ENCODE data around the gene ESYT2.

The ESYT2 gene

DNA sequence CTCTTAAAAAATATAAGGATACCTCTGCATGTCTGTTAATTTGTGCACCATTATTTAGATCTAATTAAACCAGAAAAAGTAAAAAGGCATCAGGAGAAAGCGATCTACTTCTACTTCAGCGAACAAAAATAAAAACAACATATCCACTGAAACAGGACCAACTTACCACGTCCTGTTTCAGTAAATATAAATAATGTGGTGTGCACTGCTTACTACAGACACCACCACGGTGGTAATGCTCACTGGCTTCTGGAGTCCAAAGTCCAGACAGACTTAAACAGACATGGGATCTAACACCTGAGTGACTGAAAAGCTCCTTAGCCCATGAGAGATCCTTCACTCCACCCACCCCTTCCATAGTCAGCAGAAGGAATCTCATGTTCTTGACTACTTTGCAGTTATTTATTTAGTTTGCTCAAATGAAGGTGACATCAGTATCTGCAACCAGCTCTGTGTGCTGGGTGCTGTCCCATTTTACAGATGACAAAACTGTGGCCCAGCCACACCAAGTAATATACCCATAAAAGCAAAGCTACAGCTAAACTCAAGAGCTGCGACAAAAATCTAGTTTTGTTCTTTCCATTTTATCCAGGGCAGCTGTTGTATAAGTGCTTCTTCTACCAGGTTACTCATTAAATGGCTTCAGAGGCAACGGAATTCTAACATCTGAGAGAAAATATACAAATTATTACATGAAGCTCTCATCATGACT, 62.6 kb downstream of the ESYT2 start:
- DNase-seq (ENCODE audit: low read depth), result no peak

- no peak for DNase-seq (ENCODE audit: low read depth)
Observed at GRCh38 chr7:158765020-158765419, 64.3 kb downstream of the ESYT2 start.

DNA sequence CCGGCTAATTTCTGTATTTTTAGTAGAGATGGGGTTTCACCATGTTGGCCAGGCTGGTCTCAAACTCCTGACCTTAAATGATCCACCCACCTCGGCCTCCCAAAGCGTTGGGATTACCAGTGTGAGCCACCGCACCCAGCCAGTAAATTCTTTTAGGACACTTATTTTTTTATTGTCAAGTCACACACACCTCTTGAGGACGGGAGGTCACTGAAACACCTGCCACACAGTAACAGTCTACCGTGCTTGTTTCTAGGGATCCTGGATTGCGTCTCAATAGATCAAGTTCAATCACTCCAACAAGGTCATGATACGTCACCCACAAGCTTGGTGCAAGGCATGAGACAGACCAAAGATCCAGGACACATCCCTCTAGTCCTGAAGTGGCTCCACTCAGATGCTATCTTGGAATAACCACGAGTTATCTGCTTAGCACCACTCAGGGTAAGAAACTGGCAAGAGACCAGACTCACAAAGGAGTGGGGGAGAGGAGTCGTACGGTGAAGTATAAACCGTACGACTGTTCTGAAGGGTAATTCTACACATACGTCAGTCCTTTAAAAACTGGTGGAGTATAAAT, 65.8 kb downstream of the ESYT2 start:
- DNase-seq (ENCODE audit: low read depth), result no peak

DNA sequence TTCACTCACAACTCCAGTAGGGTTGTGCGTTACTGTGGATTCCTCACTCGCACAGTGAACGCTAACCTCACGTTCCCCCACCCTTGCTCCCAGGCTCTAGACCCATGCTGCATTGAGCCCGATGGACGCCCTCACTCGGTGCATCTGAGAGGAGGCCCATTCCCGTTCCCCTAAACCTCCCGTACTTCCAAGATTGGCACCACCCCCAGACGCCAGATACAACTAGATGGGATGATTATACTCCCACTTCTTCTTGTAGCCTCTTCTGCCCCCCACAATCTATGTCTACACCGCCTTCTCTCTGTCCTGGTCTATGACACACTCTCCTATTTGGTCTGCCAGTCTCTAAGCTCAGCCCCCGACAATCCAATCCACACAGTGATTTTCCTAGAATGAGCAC, 67.4 kb downstream of the ESYT2 start:
- no peak for DNase-seq (ENCODE audit: low read depth)

GRCh38 chr7:158760936-158761335, 68.4 kb downstream of the ESYT2 start:
- no peak for DNase-seq (ENCODE audit: low read depth)

DNA sequence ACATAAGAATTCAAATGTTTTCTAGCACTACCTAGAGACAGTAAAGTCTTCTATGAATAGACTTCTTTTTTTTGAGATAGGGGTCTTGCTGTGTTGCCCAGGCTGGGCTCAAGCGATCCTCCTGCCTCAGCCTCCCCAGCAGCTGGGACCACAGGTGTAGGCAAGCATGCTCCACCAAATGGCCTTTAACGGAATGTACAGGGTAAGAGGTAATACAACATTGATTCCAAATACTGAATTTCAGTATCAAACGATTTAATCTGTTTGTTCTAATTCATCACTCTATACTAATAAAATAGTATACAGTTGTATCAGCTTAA, 68.9 kb downstream of the ESYT2 start:
- no peak for DNase-seq (ENCODE audit: low read depth)

- DNase-seq (ENCODE audit: low read depth), result no peak
Observed at GRCh38 chr7:158759749-158760444, 69.4 kb downstream of the ESYT2 start.

GRCh38 chr7:158759245-158759614, 70.1 kb downstream of the ESYT2 start:
- no peak for DNase-seq (ENCODE audit: low read depth)

- no peak for DNase-seq (ENCODE audit: low read depth)
Observed at GRCh38 chr7:158758586-158759244, 70.6 kb downstream of the ESYT2 start.

- no peak for DNase-seq (ENCODE audit: low read depth)
Observed at GRCh38 chr7:158757404-158757989, 71.8 kb downstream of the ESYT2 start.

- no peak for DNase-seq (ENCODE audit: low read depth)
Observed at GRCh38 chr7:158754746-158755444, 74.4 kb downstream of the ESYT2 start.

GRCh38 chr7:158753900-158754299, 75.4 kb downstream of the ESYT2 start:
- DNase-seq (ENCODE audit: low read depth), result no peak

DNA sequence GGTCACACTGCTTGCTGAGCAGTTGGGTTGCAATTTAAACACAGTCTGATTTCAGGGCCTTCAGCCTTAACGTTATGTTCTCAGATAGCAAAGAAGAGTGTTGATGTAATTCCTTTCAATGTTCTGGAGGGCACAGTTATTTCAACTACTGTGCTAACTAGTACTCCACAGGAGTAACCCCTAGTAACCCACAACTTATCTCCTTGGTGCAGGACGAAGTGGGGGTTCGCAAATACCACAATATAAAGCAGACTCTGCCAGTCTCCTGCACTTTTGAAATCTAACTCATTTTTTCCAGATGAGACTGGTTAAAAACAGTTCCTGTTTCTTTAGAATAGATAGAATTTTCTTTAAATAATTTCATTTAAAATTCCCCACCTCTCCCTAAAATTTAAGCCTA, 77.6 kb downstream of the ESYT2 start:
- no peak for DNase-seq (ENCODE audit: low read depth)

- no peak for DNase-seq (ENCODE audit: low read depth)
Observed at GRCh38 chr7:158751199-158751598, 78.1 kb downstream of the ESYT2 start.

DNA sequence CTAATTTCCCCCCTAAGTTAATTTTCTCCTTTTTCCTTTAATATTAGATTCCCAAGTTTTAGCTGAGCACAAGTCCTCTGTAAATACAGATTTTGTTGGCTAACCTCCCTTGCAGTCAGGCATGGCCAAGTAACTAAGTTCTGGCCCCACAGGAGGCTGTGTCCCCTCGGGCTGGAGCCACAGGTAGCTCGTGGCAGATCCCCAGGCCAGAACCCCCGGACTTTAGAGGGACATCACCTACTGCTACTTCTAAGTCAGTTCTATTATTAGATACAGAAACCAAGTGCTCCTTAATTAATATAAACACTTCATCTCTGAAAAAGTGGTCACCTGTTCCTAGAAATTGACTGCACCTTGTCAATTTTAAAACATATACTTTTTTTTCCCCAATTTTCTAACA, 78.6 kb downstream of the ESYT2 start:
- no peak for DNase-seq (ENCODE audit: low read depth)

- no peak for DNase-seq (ENCODE audit: low read depth)
Observed at GRCh38 chr7:158749396-158749795, 79.9 kb downstream of the ESYT2 start.

GRCh38 chr7:158748335-158748734, 81.0 kb downstream of the ESYT2 start:
- DNase-seq (ENCODE audit: low read depth), result no peak

- no peak for DNase-seq (ENCODE audit: low read depth)
Observed at GRCh38 chr7:158747408-158747807, 81.9 kb downstream of the ESYT2 start.

DNA sequence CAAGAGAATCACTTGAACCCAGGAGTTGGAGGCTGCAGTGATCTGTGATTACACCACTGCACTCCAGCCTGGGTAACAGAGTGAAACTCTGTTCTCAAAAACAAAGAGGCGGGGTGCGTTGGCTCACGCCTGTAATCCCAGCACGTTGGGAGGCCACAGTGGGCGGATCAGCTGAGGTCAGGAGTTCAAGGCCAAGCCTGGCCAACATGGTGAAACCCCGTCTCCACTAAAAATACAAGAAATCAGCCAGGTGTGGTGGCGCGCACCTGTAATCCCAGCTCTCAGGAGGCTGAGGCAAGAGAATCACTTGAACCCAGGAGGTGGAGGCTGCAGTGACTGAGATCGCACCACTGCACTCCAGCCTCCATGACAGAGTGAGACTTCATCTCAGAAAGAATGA, 82.4 kb downstream of the ESYT2 start:
- DNase-seq (ENCODE audit: low read depth), result no peak

DNA sequence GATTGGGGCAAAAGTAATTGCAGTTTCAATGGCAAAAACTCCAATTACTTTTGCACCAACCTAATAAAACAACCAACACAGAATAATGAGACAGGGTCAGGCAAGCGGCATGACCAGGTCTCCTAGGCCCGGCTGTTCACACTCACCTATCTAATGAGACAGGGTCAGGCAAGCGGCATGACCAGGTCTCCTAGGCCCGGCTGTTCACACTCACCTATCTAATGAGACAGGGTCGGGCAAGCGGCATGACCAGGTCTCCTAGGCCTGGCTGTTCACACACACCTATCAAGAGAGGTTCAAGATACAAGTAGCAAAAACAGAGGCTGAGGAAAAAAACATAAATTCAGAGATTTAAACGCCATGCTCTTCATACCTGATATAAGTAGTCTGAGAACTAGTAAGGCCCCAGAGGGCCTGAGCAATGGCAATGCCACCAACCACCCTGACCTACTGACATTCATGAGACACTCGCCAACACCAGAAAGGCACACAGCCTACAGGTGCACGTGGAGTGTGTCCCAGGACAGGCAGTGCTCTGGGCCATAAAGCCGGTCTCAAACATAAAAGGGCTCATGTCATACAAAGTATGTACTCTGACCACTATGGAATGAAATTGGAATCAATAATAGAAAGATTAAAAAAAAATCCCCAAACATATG, 84.1 kb downstream of the ESYT2 start:
- no peak for DNase-seq (ENCODE audit: low read depth)

GRCh38 chr7:158744070-158744469, 85.2 kb downstream of the ESYT2 start:
- no peak for DNase-seq (ENCODE audit: low read depth)

DNA sequence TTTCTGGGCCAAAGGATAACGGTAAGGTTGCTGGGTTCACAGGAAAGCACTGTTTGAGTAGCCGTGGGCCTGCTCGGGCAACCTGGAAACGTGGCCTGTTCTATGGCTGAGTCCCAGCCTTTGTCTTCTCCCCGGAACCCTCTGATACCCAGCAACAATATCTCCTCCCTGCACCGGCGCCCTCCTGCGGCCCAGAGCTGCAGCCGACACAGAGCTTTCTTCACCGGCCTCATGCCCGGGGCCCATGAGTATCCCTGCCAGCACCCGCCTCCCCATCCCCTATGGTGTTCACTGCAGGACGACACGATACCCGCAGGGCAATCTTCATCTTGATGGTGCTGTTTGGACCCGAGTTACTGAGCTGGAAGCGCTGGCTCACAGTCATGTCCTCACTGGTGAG, 86.1 kb downstream of the ESYT2 start:
- no peak for DNase-seq (ENCODE audit: low read depth)

All from stimulated activated CD8-positive, alpha-beta memory T cell treated with anti-CD3 and anti-CD28 coated beads, Interleukin-12 subunit alpha, Interleukin-12 subunit beta, amount 100 ng/mL, for 1 hour (primary cell).